CD4-positive, alpha-beta T cell treated with Interleukin-2 at 100 ng/mL for 4 hours (primary cell): Measurements from ENCODE around the gene AKAP7.
A peak's percentile ranks its signal among the peaks of the same experiment; 100 is the strongest.
"Not testable (repeated sequence)": the region's sequence is repeated elsewhere in the genome, so short reads cannot be mapped to it uniquely, and the experiment has no call there.

Experiments
- DNase-seq: peaks from one replicate; pipeline ENCODE4 v3.0.0-alpha.2; 2020; ENCODE audit warnings: low spot score

Gene AKAP7

GRCh38 chr6:131135244-131136020 lies at the start of gene AKAP7:
Gene AKAP7, plus strand, starts transcription at chr6:131135467. Its CDS starts 297 bp downstream, at chr6:131135764.
- DNase-seq = peak; percentile 45

- not testable (repeated sequence) for DNase-seq
Measured at GRCh38 chr6:131090339-131090738, 44.9 kb upstream of the AKAP7 start.

- not testable (repeated sequence) for DNase-seq
Measured at GRCh38 chr6:131091944-131092343, 43.3 kb upstream of the AKAP7 start.

- no peak for DNase-seq
Measured at GRCh38 chr6:131093334-131093733, 41.9 kb upstream of the AKAP7 start.

- no peak for DNase-seq
Measured at GRCh38 chr6:131096786-131097185, 38.5 kb upstream of the AKAP7 start.

- DNase-seq = no peak
Measured at GRCh38 chr6:131101911-131102680, 33.2 kb upstream of the AKAP7 start.

- DNase-seq = no peak
Measured at GRCh38 chr6:131103296-131103695, 32.0 kb upstream of the AKAP7 start.

GRCh38 chr6:131103901-131104300 lies 31.4 kb upstream of the AKAP7 start:
- no peak for DNase-seq

- DNase-seq = no peak
Measured at GRCh38 chr6:131107151-131107550, 28.1 kb upstream of the AKAP7 start.

GRCh38 chr6:131112249-131112648 lies 23.0 kb upstream of the AKAP7 start:
- no peak for DNase-seq

- no peak for DNase-seq
Measured at GRCh38 chr6:131115651-131116050, 19.6 kb upstream of the AKAP7 start.

- no peak for DNase-seq
Measured at GRCh38 chr6:131116321-131116720, 18.9 kb upstream of the AKAP7 start.

GRCh38 chr6:131116755-131117360 lies 18.4 kb upstream of the AKAP7 start:
- DNase-seq = peak; percentile 62

GRCh38 chr6:131117878-131118277 lies 17.4 kb upstream of the AKAP7 start:
- no peak for DNase-seq

GRCh38 chr6:131122007-131122406 lies 13.3 kb upstream of the AKAP7 start:
- DNase-seq = no peak

- DNase-seq = no peak
Measured at GRCh38 chr6:131122516-131122915, 12.8 kb upstream of the AKAP7 start.

GRCh38 chr6:131124336-131125071 lies 10.8 kb upstream of the AKAP7 start:
- no peak for DNase-seq

GRCh38 chr6:131125431-131125830 lies 9.8 kb upstream of the AKAP7 start:
- DNase-seq = no peak

- DNase-seq = no peak
Measured at GRCh38 chr6:131129689-131130553, 5.3 kb upstream of the AKAP7 start.

GRCh38 chr6:131130554-131130940 lies 4.7 kb upstream of the AKAP7 start:
- no peak for DNase-seq

- no peak for DNase-seq
Measured at GRCh38 chr6:131132360-131132759, 2.9 kb upstream of the AKAP7 start.
